GM23338 (cell line): Measurements from ENCODE around the gene MIPEP. TPM values are rescaled to one million over a fixed set of nuclear protein-coding genes. Genes with fewer than 3 reads are reported as not detected.

ENCODE experiments used
- ATAC-seq: fragments of 200-7000 bp; cut with Tn5 transposase; 3 replicates; pipeline ENCODE4 v1.9.1; 2020
- DNase-seq: peaks from one replicate; pipeline ENCODE4 v3.0.0-alpha.2; 2015; ENCODE audit warnings: low spot score
- H2AFZ ChIP-seq: fragments of 200-600 bp; sonication (generic); 2 replicates; pipeline ENCODE4 v1.8.0; 2016; ENCODE audit warnings: antibody characterized with exemption, mild to moderate bottlenecking, moderate library complexity
- H3F3A ChIP-seq: fragments of 200-600 bp; sonication (generic); replicated peaks from 2 replicates; pipeline ENCODE4 v1.8.0; 2017; ENCODE audit warnings: antibody characterized with exemption, mixed run types, low read depth
- H3K27ac ChIP-seq: fragments of 200-600 bp; sonication (generic); 2 replicates; pipeline ENCODE4 v1.6.1; 2016; ENCODE audit warnings: low read depth
- H3K27me3 ChIP-seq: fragments of 200-600 bp; sonication (generic); 2 replicates; pipeline ENCODE4 v1.8.0; 2016; ENCODE audit warnings: mild to moderate bottlenecking, mixed run types, moderate library complexity; ENCODE audit not compliant: insufficient read depth
- H3K36me3 ChIP-seq: fragments of 200-600 bp; sonication (generic); 2 replicates; pipeline ENCODE4 v1.8.0; 2016; ENCODE audit warnings: mild to moderate bottlenecking; ENCODE audit not compliant: insufficient read depth
- H3K4me1 ChIP-seq: fragments of 200-600 bp; sonication (generic); 2 replicates; pipeline ENCODE4 v1.8.0; 2016; ENCODE audit warnings: mild to moderate bottlenecking, moderate library complexity; ENCODE audit not compliant: insufficient read depth
- H3K4me2 ChIP-seq: fragments of 200-600 bp; sonication (generic); 2 replicates; pipeline ENCODE4 v1.7.1; 2017; ENCODE audit warnings: mixed run types
- H3K4me3 ChIP-seq: fragments of 200-600 bp; sonication (generic); 2 replicates; pipeline ENCODE4 v1.6.1; 2016; ENCODE audit warnings: mixed run types
- H3K79me2 ChIP-seq: fragments of 200-600 bp; sonication (generic); replicated peaks from 2 replicates; pipeline ENCODE4 v1.8.0; 2017; ENCODE audit warnings: mild to moderate bottlenecking; ENCODE audit not compliant: insufficient read depth
- H3K9me2 ChIP-seq: fragments of 200-600 bp; sonication (generic); 2 replicates; pipeline ENCODE4 v1.8.0; 2017; ENCODE audit not compliant: insufficient read depth
- H4K20me1 ChIP-seq: fragments of 200-600 bp; sonication (generic); replicated peaks from 2 replicates; pipeline ENCODE4 v1.8.0; 2017; ENCODE audit warnings: mild to moderate bottlenecking; ENCODE audit not compliant: insufficient read depth
- H3K27ac Mint-ChIP-seq: 2 replicates; pipeline ENCODE4 v1.8.0; 2020; ENCODE audit warnings: inconsistent platforms, mild to moderate bottlenecking, moderate library complexity, mixed read lengths
- H3K27me3 Mint-ChIP-seq: 3 replicates; pipeline ENCODE4 v1.8.0; 2022; ENCODE audit warnings: low read depth, mild to moderate bottlenecking, moderate library complexity, mixed read lengths, inconsistent platforms; ENCODE audit not compliant: insufficient read depth, poor library complexity
- H3K36me3 Mint-ChIP-seq: 3 replicates; pipeline ENCODE4 v1.8.0; 2021; ENCODE audit warnings: low read depth, mild to moderate bottlenecking, inconsistent platforms, moderate library complexity, mixed read lengths
- H3K4me1 Mint-ChIP-seq: 3 replicates; pipeline ENCODE4 v1.8.0; 2020; ENCODE audit warnings: mild to moderate bottlenecking, inconsistent platforms, mixed read lengths
- H3K4me3 Mint-ChIP-seq: 3 replicates; pipeline ENCODE4 v1.8.0; 2021; ENCODE audit warnings: moderate library complexity, mild to moderate bottlenecking, inconsistent platforms, mixed read lengths
- H3K9me3 Mint-ChIP-seq: 3 replicates; pipeline ENCODE4 v1.8.0; 2020; ENCODE audit warnings: moderate library complexity, mild to moderate bottlenecking, inconsistent platforms, mixed read lengths
- CREB1 ChIP-seq: fragments of 250-450 bp; sonication (Bioruptor Pico); IDR thresholded peaks from 2 replicates; pipeline ENCODE4 v1.5.0; 2020; ENCODE audit warnings: low read depth, mild to moderate bottlenecking, moderate library complexity
- CTCF ChIP-seq, 2 experiments: fragments of 200-600 bp in 1 of 2; sonication (generic) in 1 of 2; conservative IDR thresholded peaks; 2 replicates each; pipeline versions ENCODE4 v1.5.1 to v1.6.1; 2016 to 2017; ENCODE audit warnings: antibody characterized with exemption in 2 of 2, low read depth in 2 of 2, mild to moderate bottlenecking in 2 of 2, moderate library complexity in 1 of 2
- ETS1 ChIP-seq: IDR thresholded peaks from 2 replicates; pipeline ENCODE4 v1.6.1; 2016; ENCODE audit warnings: antibody characterized with exemption
- EZH2phosphoT487 ChIP-seq: fragments of 200-600 bp; sonication (generic); IDR thresholded peaks from one replicate; pipeline ENCODE4 v1.8.1; 2018; ENCODE audit warnings: antibody characterized with exemption; ENCODE audit not compliant: unreplicated experiment
- NANOG ChIP-seq: IDR thresholded peaks from 2 replicates; pipeline ENCODE4 v1.6.1; 2016; ENCODE audit warnings: antibody characterized with exemption, borderline replicate concordance
- POLR2AphosphoS5 ChIP-seq: IDR thresholded peaks from 2 replicates; pipeline ENCODE4 v1.6.1; 2016; ENCODE audit warnings: antibody characterized with exemption, low read depth
- REST ChIP-seq: IDR thresholded peaks from one replicate; pipeline ENCODE4 v1.6.1; 2018; ENCODE audit warnings: antibody characterized with exemption; ENCODE audit not compliant: unreplicated experiment
- STAT1 ChIP-seq: IDR thresholded peaks from one replicate; pipeline ENCODE4 v1.6.1; 2016; ENCODE audit warnings: antibody characterized with exemption; ENCODE audit not compliant: unreplicated experiment
- ZNF114 ChIP-seq: fragments of 250-450 bp; sonication (Bioruptor Pico); IDR thresholded peaks from 2 replicates; pipeline ENCODE4 v1.5.0; 2020; ENCODE audit warnings: mild to moderate bottlenecking, moderate library complexity
- ZNF331 ChIP-seq: fragments of 250-450 bp; sonication (Bioruptor Pico); IDR thresholded peaks from 2 replicates; pipeline ENCODE4 v1.5.0; 2020; ENCODE audit warnings: low read depth, mild to moderate bottlenecking, moderate library complexity
- ZNF462 ChIP-seq: fragments of 250-450 bp; sonication (Bioruptor Pico); IDR thresholded peaks from 2 replicates; pipeline ENCODE4 v1.5.0; 2020; ENCODE audit warnings: mild to moderate bottlenecking, moderate library complexity
- polyA plus RNA-seq: library from polyadenylated mRNA; unstranded; fragments of >200 nt; fragmentation: Nextera tagmentation; extraction: Ambion mirVana; gene quantifications from 2 replicates; pipeline ENCODE4 v1.2.1, GENCODE V29; 2016
- total RNA-seq: library from RNA; depleted of rRNA; stranded (reverse); fragments of >200 nt; shearing (Covaris generic); gene quantifications from 2 replicates; pipeline ENCODE4 v1.2.3, GENCODE V29; 2014

Gene MIPEP
- total and polyA plus RNA-seq, 2 experiments from 2014 or later: 20.8 to 22.5 TPM

GRCh38 chr13:23843436-23843835, 45.8 kb downstream of the MIPEP start (continued):
- TF ChIP-seq CTCF (conservative IDR thresholded peaks at IDR 0.05; ENCODE audit: low read depth in 2 of 2) (no peak), POLR2AphosphoS5 (no peak), CREB1 (CRISPR knock-in tag) (no peak), ETS1 (no peak)

- H3F3A ChIP-seq: no peaks in the 10 kb centered on the region
- H4K20me1 ChIP-seq: no peaks in the 10 kb centered on the region
- H3K27ac Mint-ChIP-seq: peak overlapping the region; percentile 17; the same call in 1 of the 2 replicates
- H3K27ac ChIP-seq: no peak overlapping the region
- H3K79me2 ChIP-seq: no peaks in the 10 kb centered on the region
- no peak overlapping the region for H3K4me3 Mint-ChIP-seq
- no peak overlapping the region for H3K4me2 ChIP-seq
- no peaks in the 10 kb centered on the region for H3K27me3 Mint-ChIP-seq
- H3K4me1 ChIP-seq: no peaks in the 10 kb centered on the region
- H2AFZ ChIP-seq: no peak overlapping the region
- no peaks in the 10 kb centered on the region for H3K9me3 Mint-ChIP-seq
- ATAC-seq (no peak), DNase-seq (no peak)
- H3K36me3 Mint-ChIP-seq: no peaks in the 10 kb centered on the region
- H3K36me3 ChIP-seq: no peaks in the 10 kb centered on the region
- no peak overlapping the region for H3K4me3 ChIP-seq
- H3K4me1 Mint-ChIP-seq: peaks cover 5% of the 10 kb centered on the region; the same call in 2 of the 3 replicates
- no peaks in the 10 kb centered on the region for H3K27me3 ChIP-seq
- H3K9me2 ChIP-seq: no peaks in the 10 kb centered on the region
- TF ChIP-seq ZNF462 (CRISPR knock-in tag) (no peak), EZH2phosphoT487 (no peak), NANOG (no peak), ZNF331 (no peak), CTCF (conservative IDR thresholded peaks at IDR 0.05; ENCODE audit: low read depth in 2 of 2) (no peak), STAT1 (no peak), ZNF114 (CRISPR knock-in tag) (no peak), REST (no peak)
These were observed 46.8 kb downstream of the MIPEP start for GRCh38 chr13:23842406-23842805.
